Gastrocnemius medialis (tissue), 4 donors: ENCODE data around the gene SPOCK1.

Source experiments
- POLR2A ChIP-seq, 2 donors: fragments of 450-650 bp; IDR thresholded peaks; one replicate each; pipeline ENCODE4 v1.6.1; 2017; ENCODE audit warnings: antibody characterized with exemption in 2 of 2, mild to moderate bottlenecking in 2 of 2, moderate library complexity in 2 of 2
- TF ChIP-seq, protein P1 (sequence below), 5 experiments: fragments of 450-650 bp in 3 of 5; fragments of 200-600 bp in 2 of 5; sonication (generic) in 2 of 5; IDR thresholded peaks in 4 of 5; conservative IDR thresholded peaks in 1 of 5; 1 replicate in 4 of 5; 2 replicates in 1 of 5; pipeline ENCODE4 v1.5.1; 2016 to 2019; ENCODE audit warnings: antibody characterized with exemption in 5 of 5, mild to moderate bottlenecking in 3 of 5, moderate library complexity in 3 of 5

DNA sequence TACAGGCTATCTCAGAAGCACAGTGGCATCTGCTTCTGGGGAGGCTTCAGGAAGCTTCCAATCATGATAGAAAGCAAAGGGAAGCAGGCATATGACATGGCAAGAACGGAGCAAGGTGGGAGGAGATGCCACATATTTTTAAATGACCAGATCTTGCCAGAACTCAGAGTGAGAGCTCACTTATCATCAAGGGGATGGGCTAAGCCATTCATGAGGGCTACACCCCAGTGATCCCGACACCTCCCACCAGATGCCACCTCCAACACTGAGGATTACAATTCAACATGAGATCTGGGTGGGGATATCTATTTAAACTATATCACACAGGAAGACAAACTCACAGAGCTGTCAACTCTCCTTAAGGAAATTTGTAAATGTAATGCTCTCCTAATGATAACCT lies 258.8 kb downstream of the SPOCK1 start:
- TF ChIP-seq, protein P1, sequence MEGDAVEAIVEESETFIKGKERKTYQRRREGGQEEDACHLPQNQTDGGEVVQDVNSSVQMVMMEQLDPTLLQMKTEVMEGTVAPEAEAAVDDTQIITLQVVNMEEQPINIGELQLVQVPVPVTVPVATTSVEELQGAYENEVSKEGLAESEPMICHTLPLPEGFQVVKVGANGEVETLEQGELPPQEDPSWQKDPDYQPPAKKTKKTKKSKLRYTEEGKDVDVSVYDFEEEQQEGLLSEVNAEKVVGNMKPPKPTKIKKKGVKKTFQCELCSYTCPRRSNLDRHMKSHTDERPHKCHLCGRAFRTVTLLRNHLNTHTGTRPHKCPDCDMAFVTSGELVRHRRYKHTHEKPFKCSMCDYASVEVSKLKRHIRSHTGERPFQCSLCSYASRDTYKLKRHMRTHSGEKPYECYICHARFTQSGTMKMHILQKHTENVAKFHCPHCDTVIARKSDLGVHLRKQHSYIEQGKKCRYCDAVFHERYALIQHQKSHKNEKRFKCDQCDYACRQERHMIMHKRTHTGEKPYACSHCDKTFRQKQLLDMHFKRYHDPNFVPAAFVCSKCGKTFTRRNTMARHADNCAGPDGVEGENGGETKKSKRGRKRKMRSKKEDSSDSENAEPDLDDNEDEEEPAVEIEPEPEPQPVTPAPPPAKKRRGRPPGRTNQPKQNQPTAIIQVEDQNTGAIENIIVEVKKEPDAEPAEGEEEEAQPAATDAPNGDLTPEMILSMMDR (IDR thresholded peaks at IDR 0.05 in 4 of 5, conservative IDR thresholded peaks at IDR 0.05 in 1 of 5) = no peak
- TF ChIP-seq POLR2A (IDR thresholded peaks at IDR 0.05) = no peak
